ENCODE data around the gene OR6B2. TPM values are rescaled to one million over a fixed set of nuclear protein-coding genes. Genes with fewer than 3 reads are reported as not detected.

Gene OR6B2
- total and polyA plus RNA-seq, 2 of the 4 experiments (the other 2 are of a cell fraction): not detected

DNA sequence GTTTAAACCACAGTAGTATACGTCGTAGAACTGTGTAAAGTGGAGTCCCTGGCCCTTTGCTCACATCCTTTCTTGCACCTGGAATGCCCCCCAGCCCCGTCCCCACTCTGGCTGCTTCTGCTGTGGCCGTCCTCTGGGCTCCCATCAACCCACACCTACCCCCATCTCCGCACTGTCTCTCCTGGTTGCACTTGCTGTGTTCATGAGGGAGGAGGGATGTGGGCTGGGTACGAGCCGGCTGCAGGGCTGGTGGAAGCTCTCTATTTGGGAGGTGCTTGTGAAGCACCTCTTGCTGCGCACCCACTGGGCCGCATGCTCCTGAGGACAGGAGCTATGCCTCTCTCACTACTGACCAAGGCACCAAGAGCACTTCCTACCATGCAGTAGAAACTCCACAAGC, 18.0 kb upstream of the OR6B2 start:
- no TSS peak for BruUV-seq (replicated peaks)
- no peak overlapping the region for H2AK5ac ChIP-seq (ENCODE audit: low read depth, low read length)
- H4K20me1 ChIP-seq (ENCODE audit: insufficient read depth, low read length): no peaks in the 10 kb centered on the region
- H3K18ac ChIP-seq (ENCODE audit: low read depth, low read length): no peak overlapping the region
- no peak overlapping the region for H3K9ac ChIP-seq (ENCODE audit: low read depth, low read length)
- POLR2A ChIA-PET (ENCODE audit: unreplicated experiment): no interaction called here
- intact Hi-C loops (cut with micrococcal nuclease): no loop called here
- H3K23ac ChIP-seq (ENCODE audit: low read depth, low read length): no peak overlapping the region
- in situ Hi-C loops (cut with MboI; ENCODE audit: low sequenced_read_pairs): no loop called here
- TF ChIP-seq RAD21 (IDR thresholded peaks at IDR 0.05; ENCODE audit: low read length) (no peak), CTCF (conservative IDR thresholded peaks at IDR 0.05; ENCODE audit: low read depth, low read length) (no peak), BHLHE40 (IDR thresholded peaks at IDR 0.05; ENCODE audit: low read depth, low read length) (no peak), MAFK (IDR thresholded peaks at IDR 0.05; ENCODE audit: low read depth, low read length) (no peak), CHD1 (IDR thresholded peaks at IDR 0.05; ENCODE audit: low read depth, low read length) (no peak), CEBPB (IDR thresholded peaks at IDR 0.05; ENCODE audit: low read depth, low read length) (no peak), RFX5 (IDR thresholded peaks at IDR 0.05; ENCODE audit: low read depth, low read length) (no peak), NFE2L2 (IDR thresholded peaks at IDR 0.05; ENCODE audit: low read depth, low read length) (no peak), SMC3 (IDR thresholded peaks at IDR 0.05; ENCODE audit: low read depth, low read length) (no peak), ELK1 (IDR thresholded peaks at IDR 0.05; ENCODE audit: borderline replicate concordance, low read depth, low read length) (no peak), MXI1 (IDR thresholded peaks at IDR 0.05; ENCODE audit: borderline replicate concordance, low read depth, low read length) (no peak), POLR2A (IDR thresholded peaks at IDR 0.05; ENCODE audit: low read depth, low read length) (no peak), FOS (IDR thresholded peaks at IDR 0.05; ENCODE audit: low read depth, low read length) (no peak), RCOR1 (IDR thresholded peaks at IDR 0.05; ENCODE audit: insufficient replicate concordance, low read length) (no peak), MAZ (IDR thresholded peaks at IDR 0.05; ENCODE audit: borderline replicate concordance, low read depth, low read length) (no peak)
- TF ChIP-seq, protein P1, sequence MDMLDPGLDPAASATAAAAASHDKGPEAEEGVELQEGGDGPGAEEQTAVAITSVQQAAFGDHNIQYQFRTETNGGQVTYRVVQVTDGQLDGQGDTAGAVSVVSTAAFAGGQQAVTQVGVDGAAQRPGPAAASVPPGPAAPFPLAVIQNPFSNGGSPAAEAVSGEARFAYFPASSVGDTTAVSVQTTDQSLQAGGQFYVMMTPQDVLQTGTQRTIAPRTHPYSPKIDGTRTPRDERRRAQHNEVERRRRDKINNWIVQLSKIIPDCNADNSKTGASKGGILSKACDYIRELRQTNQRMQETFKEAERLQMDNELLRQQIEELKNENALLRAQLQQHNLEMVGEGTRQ (IDR thresholded peaks at IDR 0.05; ENCODE audit: low read depth, low read length): no peak
- dilution Hi-C loops (cut with HindIII; ENCODE audit: low sequenced_read_pairs, unreplicated experiment): no loop called here
- WGBS, 2 experiments (ENCODE audit: extremely low coverage in 2 of 2, insufficient read length in 1 of 2): no CpG with 5 or more reads among the region's 9 CpGs
- H2AFZ ChIP-seq (replicated peaks; ENCODE audit: low read length, poor library complexity): no peak overlapping the region
- H3K4me1 ChIP-seq (ENCODE audit: control insufficient read depth, insufficient read depth, low read length): no peaks in the 10 kb centered on the region
- H3K4me3 ChIP-seq (ENCODE audit: insufficient read depth, low read depth, low read length): no peak overlapping the region
- no peak overlapping the region for H3K56ac ChIP-seq (ENCODE audit: extremely low read depth, insufficient read depth, low read length)
- no peaks in the 10 kb centered on the region for H3K79me1 ChIP-seq (ENCODE audit: low read depth in 1 of 2, low read length in 2 of 2)
- H4K91ac ChIP-seq (ENCODE audit: insufficient read depth, low read depth, low read length): no peak overlapping the region
- H3K9me3 ChIP-seq (ENCODE audit: control insufficient read depth, insufficient read depth, low read length): no peaks in the 10 kb centered on the region
- no peak overlapping the region for H3K4ac ChIP-seq (ENCODE audit: low read depth, low read length)
- DNase-seq (no peak), ATAC-seq (ENCODE audit: low read depth) (no peak)
- H2BK5ac ChIP-seq (ENCODE audit: low read depth, low read length, poor library complexity, severe bottlenecking): no peak overlapping the region
- no peak overlapping the region for H2BK120ac ChIP-seq (ENCODE audit: low read depth, low read length)
- no peak overlapping the region for H3K14ac ChIP-seq (replicated peaks; ENCODE audit: low read depth, low read length)
- no peak overlapping the region for H2AK9ac ChIP-seq (replicated peaks; ENCODE audit: low read depth, low read length, poor library complexity)
- no peak overlapping the region for H2BK20ac ChIP-seq (ENCODE audit: low read depth, low read length)
- H3K36me3 ChIP-seq (ENCODE audit: control insufficient read depth, insufficient read depth, low read length): no peaks in the 10 kb centered on the region
- H3K4me2 ChIP-seq (ENCODE audit: low read depth, low read length): no peak overlapping the region
- H3K27me3 ChIP-seq (ENCODE audit: control insufficient read depth, insufficient read depth, low read length): peaks cover 20% of the 10 kb centered on the region
- H2BK15ac ChIP-seq (ENCODE audit: low read depth, low read length): no peak overlapping the region
- no peaks in the 10 kb centered on the region for H3K9me1 ChIP-seq (ENCODE audit: insufficient read depth, low read length)
- no peak overlapping the region for H3K27ac ChIP-seq (ENCODE audit: insufficient read depth, low read length)
- CTCF ChIA-PET: no interaction called here
- H4K8ac ChIP-seq (ENCODE audit: low read depth in 2 of 2, low read length in 2 of 2): no peak overlapping the region
- H4K5ac ChIP-seq (ENCODE audit: low read depth, low read length): no peak overlapping the region
